ENCODE measurements around the gene CTU2. TPM values are rescaled to one million over a fixed set of nuclear protein-coding genes. Genes with fewer than 3 reads are reported as not detected.
A peak's percentile ranks its signal among the peaks of the same experiment; 100 is the strongest.

CTU2 gene
- polyA plus RNA-seq, 2 donors, result 10.4 to 11.0 TPM

GRCh38 chr16:88748364-88748763 is 42.1 kb downstream of the CTU2 start:
- peaks cover 0 to 17% of the 10 kb centered on the region in 2 donors for H3K4me1 ChIP-seq (ENCODE audit: control insufficient read depth in 2 of 2, insufficient read depth in 2 of 2, low read length in 1 of 2)
- H3K27me3 ChIP-seq (ENCODE audit: control insufficient read depth in 1 of 2, insufficient read depth in 2 of 2, low read length in 2 of 2), result no peaks in the 10 kb centered on the region
- H3K4me3 ChIP-seq (ENCODE audit: low read depth in 1 of 2, low read length in 2 of 2), result no peak overlapping the region
- 83 to 87% methylated on average over 12 of the region's 12 CpGs for WGBS, 2 donors
- H3K9me3 ChIP-seq (ENCODE audit: control insufficient read depth in 2 of 2, insufficient read depth in 1 of 2, low read depth in 1 of 2, low read length in 1 of 2), result no peaks in the 10 kb centered on the region
- H3K36me3 ChIP-seq (ENCODE audit: control insufficient read depth in 2 of 2, insufficient read depth in 2 of 2, low read length in 1 of 2), result peaks cover 0 to 12% of the 10 kb centered on the region in 2 donors
- H3K27ac ChIP-seq (ENCODE audit: low read depth in 2 of 2, low read length in 1 of 2), result no peak overlapping the region

GRCh38 chr16:88749358-88749757 is 43.1 kb downstream of the CTU2 start:
- H3K4me3 ChIP-seq (ENCODE audit: low read depth in 1 of 2, low read length in 2 of 2), result no peak overlapping the region
- peaks cover 0 to 9% of the 10 kb centered on the region in 2 donors for H3K36me3 ChIP-seq (ENCODE audit: control insufficient read depth in 2 of 2, insufficient read depth in 2 of 2, low read length in 1 of 2)
- H3K9me3 ChIP-seq (ENCODE audit: control insufficient read depth in 2 of 2, insufficient read depth in 1 of 2, low read depth in 1 of 2, low read length in 1 of 2), result no peaks in the 10 kb centered on the region
- no peak overlapping the region for H3K27ac ChIP-seq (ENCODE audit: low read depth in 2 of 2, low read length in 1 of 2)
- WGBS, 2 donors, result 92 to 96% methylated on average over 26 of the region's 26 CpGs
- H3K4me1 ChIP-seq (ENCODE audit: control insufficient read depth in 2 of 2, insufficient read depth in 2 of 2, low read length in 1 of 2), result peaks cover 0 to 19% of the 10 kb centered on the region in 2 donors
- H3K27me3 ChIP-seq (ENCODE audit: control insufficient read depth in 1 of 2, insufficient read depth in 2 of 2, low read length in 2 of 2), result no peaks in the 10 kb centered on the region

- no peaks in the 10 kb centered on the region for H3K9me3 ChIP-seq (ENCODE audit: control insufficient read depth in 2 of 2, insufficient read depth in 1 of 2, low read depth in 1 of 2, low read length in 1 of 2)
- peaks cover 0 to 9% of the 10 kb centered on the region in 2 donors for H3K36me3 ChIP-seq (ENCODE audit: control insufficient read depth in 2 of 2, insufficient read depth in 2 of 2, low read length in 1 of 2)
- H3K27ac ChIP-seq (ENCODE audit: low read depth in 2 of 2, low read length in 1 of 2), result no peak overlapping the region
- peaks cover 4 to 26% of the 10 kb centered on the region in 2 donors for H3K4me1 ChIP-seq (ENCODE audit: control insufficient read depth in 2 of 2, insufficient read depth in 2 of 2, low read length in 1 of 2)
- H3K27me3 ChIP-seq (ENCODE audit: control insufficient read depth in 1 of 2, insufficient read depth in 2 of 2, low read length in 2 of 2), result no peaks in the 10 kb centered on the region
- H3K4me3 ChIP-seq (ENCODE audit: low read depth in 1 of 2, low read length in 2 of 2), result no peak overlapping the region
- WGBS, 2 donors, result 80 to 81% methylated on average over 12 of the region's 12 CpGs
Measured at GRCh38 chr16:88750854-88751253, 44.6 kb downstream of the CTU2 start.

GRCh38 chr16:88752386-88753002 is 46.2 kb downstream of the CTU2 start:
- H3K4me1 ChIP-seq (ENCODE audit: control insufficient read depth in 2 of 2, insufficient read depth in 2 of 2, low read length in 1 of 2), result peaks cover 6 to 30% of the 10 kb centered on the region in 2 donors
- H3K27ac ChIP-seq (ENCODE audit: low read depth in 2 of 2, low read length in 1 of 2), result no peak overlapping the region
- H3K36me3 ChIP-seq (ENCODE audit: control insufficient read depth in 2 of 2, insufficient read depth in 2 of 2, low read length in 1 of 2), result peaks cover 0 to 9% of the 10 kb centered on the region in 2 donors
- H3K27me3 ChIP-seq (ENCODE audit: control insufficient read depth in 1 of 2, insufficient read depth in 2 of 2, low read length in 2 of 2), result no peaks in the 10 kb centered on the region
- H3K9me3 ChIP-seq (ENCODE audit: control insufficient read depth in 2 of 2, insufficient read depth in 1 of 2, low read depth in 1 of 2, low read length in 1 of 2), result no peaks in the 10 kb centered on the region
- no peak overlapping the region for H3K4me3 ChIP-seq (ENCODE audit: low read depth in 1 of 2, low read length in 2 of 2)
- 83 to 92% methylated on average over 15 to 16 of the region's 16 CpGs for WGBS, 2 donors

- Histone ChIP-seq H3K9me3 (ENCODE audit: control insufficient read depth in 2 of 2, insufficient read depth in 1 of 2, low read depth in 1 of 2, low read length in 1 of 2) (no peaks in the 10 kb centered on the region), H3K4me1 (ENCODE audit: control insufficient read depth in 2 of 2, insufficient read depth in 2 of 2, low read length in 1 of 2) (peaks cover 6 to 28% of the 10 kb centered on the region in 2 donors), H3K4me3 (ENCODE audit: low read depth in 1 of 2, low read length in 2 of 2) (no peak overlapping the region), H3K36me3 (ENCODE audit: control insufficient read depth in 2 of 2, insufficient read depth in 2 of 2, low read length in 1 of 2) (peaks cover 0 to 9% of the 10 kb centered on the region in 2 donors), H3K27me3 (ENCODE audit: control insufficient read depth in 1 of 2, insufficient read depth in 2 of 2, low read length in 2 of 2) (no peaks in the 10 kb centered on the region), H3K27ac (ENCODE audit: low read depth in 2 of 2, low read length in 1 of 2) (no peak overlapping the region)
- WGBS, 2 donors, result 84% methylated on average over 10 to 13 of the region's 13 CpGs
Measured at GRCh38 chr16:88753191-88753590, 46.9 kb downstream of the CTU2 start.

GRCh38 chr16:88753602-88754001 is 47.3 kb downstream of the CTU2 start:
- 76 to 82% methylated on average over 11 of the region's 11 CpGs for WGBS, 2 donors
- H3K9me3 ChIP-seq (ENCODE audit: control insufficient read depth in 2 of 2, insufficient read depth in 1 of 2, low read depth in 1 of 2, low read length in 1 of 2), result no peaks in the 10 kb centered on the region
- H3K27me3 ChIP-seq (ENCODE audit: control insufficient read depth in 1 of 2, insufficient read depth in 2 of 2, low read length in 2 of 2), result no peaks in the 10 kb centered on the region
- H3K27ac ChIP-seq (ENCODE audit: low read depth in 2 of 2, low read length in 1 of 2), result no peak overlapping the region
- peaks cover 0 to 9% of the 10 kb centered on the region in 2 donors for H3K36me3 ChIP-seq (ENCODE audit: control insufficient read depth in 2 of 2, insufficient read depth in 2 of 2, low read length in 1 of 2)
- H3K4me3 ChIP-seq (ENCODE audit: low read depth in 1 of 2, low read length in 2 of 2), result no peak overlapping the region
- H3K4me1 ChIP-seq (ENCODE audit: control insufficient read depth in 2 of 2, insufficient read depth in 2 of 2, low read length in 1 of 2), result peaks cover 6 to 31% of the 10 kb centered on the region in 2 donors

GRCh38 chr16:88754109-88754911 is 48.0 kb downstream of the CTU2 start:
- WGBS, 2 donors, result 85 to 86% methylated on average over 28 of the region's 28 CpGs

GRCh38 chr16:88754912-88755744 is 48.8 kb downstream of the CTU2 start:
- H3K36me3 ChIP-seq (ENCODE audit: control insufficient read depth in 2 of 2, insufficient read depth in 2 of 2, low read length in 1 of 2), result peaks cover 0 to 8% of the 10 kb centered on the region in 2 donors
- WGBS, 2 donors, result 41 to 59% methylated on average over 42 of the region's 42 CpGs
- no peaks in the 10 kb centered on the region for H3K27me3 ChIP-seq (ENCODE audit: control insufficient read depth in 1 of 2, insufficient read depth in 2 of 2, low read length in 2 of 2)
- H3K9me3 ChIP-seq (ENCODE audit: control insufficient read depth in 2 of 2, insufficient read depth in 1 of 2, low read depth in 1 of 2, low read length in 1 of 2), result no peaks in the 10 kb centered on the region
- no peak overlapping the region for H3K4me3 ChIP-seq (ENCODE audit: low read depth in 1 of 2, low read length in 2 of 2)
- peak overlapping the region; percentile 13 to 44 for H3K27ac ChIP-seq (ENCODE audit: low read depth in 2 of 2, low read length in 1 of 2)
- H3K4me1 ChIP-seq (ENCODE audit: control insufficient read depth in 2 of 2, insufficient read depth in 2 of 2, low read length in 1 of 2), result peaks cover 6 to 34% of the 10 kb centered on the region in 2 donors

More at GRCh38 chr16:88754109-88754911, 48.0 kb downstream of the CTU2 start:
- Histone ChIP-seq H3K27ac (ENCODE audit: low read depth in 2 of 2, low read length in 1 of 2) (peak overlapping the region in 1 of 2 donors; percentile 53), H3K9me3 (ENCODE audit: control insufficient read depth in 2 of 2, insufficient read depth in 1 of 2, low read depth in 1 of 2, low read length in 1 of 2) (no peaks in the 10 kb centered on the region), H3K36me3 (ENCODE audit: control insufficient read depth in 2 of 2, insufficient read depth in 2 of 2, low read length in 1 of 2) (peaks cover 0 to 10% of the 10 kb centered on the region in 2 donors), H3K4me3 (ENCODE audit: low read depth in 1 of 2, low read length in 2 of 2) (no peak overlapping the region), H3K4me1 (ENCODE audit: control insufficient read depth in 2 of 2, insufficient read depth in 2 of 2, low read length in 1 of 2) (peaks cover 6 to 31% of the 10 kb centered on the region in 2 donors), H3K27me3 (ENCODE audit: control insufficient read depth in 1 of 2, insufficient read depth in 2 of 2, low read length in 2 of 2) (no peaks in the 10 kb centered on the region)

GRCh38 chr16:88755745-88756443 is 49.6 kb downstream of the CTU2 start:
- H3K4me1 ChIP-seq (ENCODE audit: control insufficient read depth in 2 of 2, insufficient read depth in 2 of 2, low read length in 1 of 2), result peaks cover 6 to 38% of the 10 kb centered on the region in 2 donors
- peak overlapping the region in 1 of 2 donors; percentile 27 for H3K27ac ChIP-seq (ENCODE audit: low read depth in 2 of 2, low read length in 1 of 2)

More at GRCh38 chr16:88755745-88756443, 49.6 kb downstream of the CTU2 start:
- Histone ChIP-seq H3K36me3 (ENCODE audit: control insufficient read depth in 2 of 2, insufficient read depth in 2 of 2, low read length in 1 of 2) (peaks cover 0 to 8% of the 10 kb centered on the region in 2 donors), H3K9me3 (ENCODE audit: control insufficient read depth in 2 of 2, insufficient read depth in 1 of 2, low read depth in 1 of 2, low read length in 1 of 2) (no peaks in the 10 kb centered on the region), H3K27me3 (ENCODE audit: control insufficient read depth in 1 of 2, insufficient read depth in 2 of 2, low read length in 2 of 2) (no peaks in the 10 kb centered on the region), H3K4me3 (ENCODE audit: low read depth in 1 of 2, low read length in 2 of 2) (no peak overlapping the region)
- WGBS, 2 donors, result 69 to 76% methylated on average over 23 of the region's 23 CpGs
